ENCODE data around the gene BOLA3.
"Not testable (repeated sequence)": the region's sequence is repeated elsewhere in the genome, so short reads cannot be mapped to it uniquely, and the experiment has no call there.

Gene BOLA3

DNA sequence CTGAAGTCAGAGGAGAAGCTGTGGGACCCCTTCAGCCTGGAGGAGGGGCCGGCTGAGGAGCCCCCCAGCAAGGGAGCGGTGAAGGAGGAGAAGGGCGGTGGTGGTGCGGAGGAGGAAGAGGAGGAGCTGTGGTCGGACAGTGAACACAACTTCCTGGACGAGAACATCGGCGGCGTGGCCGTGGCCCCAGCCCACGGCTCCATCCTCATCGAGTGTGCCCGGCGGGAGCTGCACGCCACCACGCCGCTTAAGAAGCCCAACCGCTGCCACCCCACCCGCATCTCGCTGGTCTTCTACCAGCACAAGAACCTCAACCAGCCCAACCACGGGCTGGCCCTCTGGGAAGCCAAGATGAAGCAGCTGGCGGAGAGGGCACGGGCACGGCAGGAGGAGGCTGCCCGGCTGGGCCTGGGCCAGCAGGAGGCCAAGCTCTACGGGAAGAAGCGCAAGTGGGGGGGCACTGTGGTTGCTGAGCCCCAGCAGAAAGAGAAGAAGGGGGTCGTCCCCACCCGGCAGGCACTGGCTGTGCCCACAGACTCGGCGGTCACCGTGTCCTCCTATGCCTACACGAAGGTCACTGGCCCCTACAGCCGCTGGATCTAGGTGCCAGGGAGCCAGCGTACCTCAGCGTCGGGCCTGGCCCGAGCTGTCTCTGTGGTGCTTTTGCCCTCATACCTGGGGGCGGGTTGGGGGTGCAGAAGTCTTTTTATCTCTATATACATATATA is 46.0 kb downstream of the BOLA3 start:
- no peak for DNase-seq (ENCODE audit: low spot score)

- DNase-seq (ENCODE audit: low spot score), result no peak
These were observed 47.2 kb downstream of the BOLA3 start for GRCh38 chr2:74100254-74101216.

DNA sequence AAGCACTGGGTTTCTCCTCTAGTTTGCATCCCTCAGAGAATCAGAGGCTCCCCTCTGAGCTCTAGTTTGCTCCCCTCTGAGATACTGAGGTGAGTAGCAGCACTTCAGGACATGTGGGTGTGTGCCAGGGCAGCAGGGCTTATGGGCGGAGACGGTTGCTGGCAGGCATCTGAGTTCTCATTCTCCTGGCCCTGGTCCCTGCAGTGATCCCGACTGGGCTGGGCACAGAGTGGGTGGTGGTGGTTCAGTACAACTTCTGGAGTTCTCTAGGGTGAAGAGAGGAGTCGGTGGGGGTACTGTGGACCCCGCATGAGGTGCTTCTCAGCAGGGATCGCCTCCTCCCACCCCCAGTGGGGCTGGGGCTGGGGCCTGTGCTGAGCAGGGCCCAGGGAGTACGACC is 47.9 kb downstream of the BOLA3 start:
- no peak for DNase-seq (ENCODE audit: low spot score)

- DNase-seq (ENCODE audit: low spot score), result no peak
These were observed 48.4 kb downstream of the BOLA3 start for GRCh38 chr2:74099271-74099670.

- no peak for DNase-seq (ENCODE audit: low spot score)
These were observed 50.1 kb downstream of the BOLA3 start for GRCh38 chr2:74097574-74097973.

- no peak for DNase-seq (ENCODE audit: low spot score)
These were observed 51.7 kb downstream of the BOLA3 start for GRCh38 chr2:74096052-74096451.

- no peak for DNase-seq (ENCODE audit: low spot score)
These were observed 52.1 kb downstream of the BOLA3 start for GRCh38 chr2:74095632-74096031.

GRCh38 chr2:74094291-74094690 is 53.4 kb downstream of the BOLA3 start:
- no peak for DNase-seq (ENCODE audit: low spot score)

DNA sequence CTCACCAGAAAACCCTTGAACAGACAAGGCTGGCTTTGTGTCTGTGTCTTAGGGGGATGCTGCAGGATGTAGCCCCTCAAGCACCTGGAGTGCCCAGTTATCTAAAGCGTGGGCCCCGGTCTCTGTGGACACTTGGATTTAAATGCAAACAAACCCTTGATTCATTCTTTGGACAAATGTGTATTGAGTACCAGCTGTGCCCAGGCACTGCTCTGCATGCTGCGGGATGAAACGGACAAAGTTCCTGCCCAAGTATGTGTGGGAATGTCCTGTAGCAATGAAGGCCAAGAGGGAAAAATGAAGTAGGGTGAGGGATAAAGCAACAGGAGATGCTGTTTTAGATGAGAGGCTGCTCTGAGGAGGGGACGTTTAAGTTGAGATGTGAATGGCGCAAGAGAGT is 53.9 kb downstream of the BOLA3 start:
- no peak for DNase-seq (ENCODE audit: low spot score)

DNA sequence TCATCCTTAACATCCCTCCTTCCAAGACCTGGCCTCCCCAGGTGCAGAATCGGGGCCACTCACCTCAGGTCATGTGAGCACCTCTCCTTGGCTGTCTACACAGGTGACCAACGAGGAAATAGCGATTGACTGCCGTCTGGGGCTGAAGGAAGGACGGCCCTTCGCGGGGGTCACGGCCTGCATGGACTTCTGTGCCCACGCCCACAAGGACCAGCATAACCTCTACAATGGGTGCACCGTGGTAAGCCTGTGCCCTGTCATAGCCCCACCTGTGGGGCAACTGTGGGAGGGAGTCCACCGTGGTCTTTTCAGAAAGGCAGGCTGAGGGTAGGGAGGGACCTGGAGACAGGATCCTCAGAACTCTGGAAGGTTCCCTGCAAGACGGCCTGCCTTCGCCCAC is 54.3 kb downstream of the BOLA3 start:
- no peak for DNase-seq (ENCODE audit: low spot score)

GRCh38 chr2:74092275-74092674 is 55.4 kb downstream of the BOLA3 start:
- no peak for DNase-seq (ENCODE audit: low spot score)

DNA sequence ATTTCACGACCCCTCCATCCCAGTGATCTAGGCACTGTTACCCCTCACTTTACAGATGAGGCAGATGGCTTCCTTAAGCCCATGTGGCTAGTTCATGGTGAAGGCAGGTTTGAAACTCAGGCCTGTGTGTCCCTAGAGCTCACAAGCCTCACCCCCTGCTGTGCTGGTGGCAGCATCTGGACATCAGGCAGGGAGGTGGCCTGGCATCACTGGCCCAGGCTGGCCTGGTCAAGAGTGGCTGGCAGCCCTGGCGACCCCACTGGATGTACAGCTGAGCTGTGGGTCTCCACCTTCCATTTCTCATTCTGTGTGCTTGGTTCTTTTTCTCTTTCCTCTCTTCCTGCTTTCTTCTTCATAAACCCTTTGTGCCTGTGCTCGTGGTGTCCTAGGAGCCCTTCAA is 56.3 kb downstream of the BOLA3 start:
- no peak for DNase-seq (ENCODE audit: low spot score)

DNA sequence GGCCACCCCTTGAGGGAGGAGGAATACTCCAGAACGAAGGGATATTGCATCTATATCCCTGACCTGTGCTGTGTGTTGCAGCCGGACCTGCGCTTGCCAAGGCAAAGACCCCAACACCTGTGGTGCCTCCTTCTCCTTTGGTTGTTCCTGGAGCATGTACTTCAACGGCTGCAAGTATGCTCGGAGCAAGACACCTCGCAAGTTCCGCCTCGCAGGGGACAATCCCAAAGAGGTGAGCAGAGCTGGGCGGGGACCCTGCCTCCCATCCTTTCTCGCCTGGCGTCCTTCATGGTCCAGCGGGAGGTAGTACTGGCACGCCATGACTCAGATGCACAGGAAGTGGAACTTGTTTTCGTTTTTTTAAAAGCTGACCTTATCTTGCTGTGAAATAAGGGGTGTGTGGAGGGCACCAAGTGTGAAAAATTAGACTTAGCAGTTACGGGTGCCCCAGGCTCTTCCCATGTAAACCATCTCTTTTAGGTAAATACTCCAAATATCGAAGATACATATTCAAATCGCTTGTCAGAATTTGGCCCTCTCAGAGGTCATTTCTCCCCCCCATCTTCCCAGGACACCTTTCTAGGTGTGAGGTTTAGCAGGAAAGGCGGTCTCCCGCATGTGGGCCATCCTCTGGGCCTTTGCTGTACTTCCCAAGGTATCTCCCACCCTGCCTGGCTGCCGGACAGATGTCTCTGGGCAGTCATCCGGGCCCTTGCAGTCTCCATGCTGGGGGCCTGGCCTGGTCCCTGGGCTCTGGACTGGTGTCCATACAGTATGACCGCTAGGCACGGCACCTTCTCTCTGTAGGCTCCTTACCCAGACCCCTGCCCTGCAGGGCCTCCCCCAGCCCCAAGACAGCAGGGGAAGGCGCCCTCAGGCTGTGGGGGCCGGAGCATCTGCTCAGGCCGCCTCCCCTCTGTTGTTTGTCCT is 57.6 kb downstream of the BOLA3 start:
- no peak for DNase-seq (ENCODE audit: low spot score)

- not testable (repeated sequence) for DNase-seq (ENCODE audit: low spot score)
These were observed 59.0 kb downstream of the BOLA3 start for GRCh38 chr2:74088676-74089075.

DNA sequence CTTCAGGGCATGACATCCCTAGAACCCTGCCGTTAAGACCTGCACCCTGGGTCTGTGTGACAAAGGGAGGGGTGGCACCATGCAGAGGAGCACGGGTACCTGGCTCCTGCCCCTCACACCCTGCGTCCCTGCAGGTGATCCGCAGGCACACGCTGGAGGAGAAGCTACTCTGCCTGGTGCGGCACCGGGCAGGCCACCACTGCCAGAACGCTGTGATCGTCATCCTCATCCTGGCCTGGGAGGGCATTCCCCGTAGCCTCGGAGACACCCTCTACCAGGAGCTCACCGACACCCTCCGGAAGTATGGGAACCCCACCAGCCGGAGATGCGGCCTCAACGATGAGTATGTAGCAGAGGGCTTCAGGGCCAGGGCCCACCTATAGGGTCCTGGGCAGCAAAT is 60.0 kb downstream of the BOLA3 start:
- DNase-seq (ENCODE audit: low spot score), result no peak

DNA sequence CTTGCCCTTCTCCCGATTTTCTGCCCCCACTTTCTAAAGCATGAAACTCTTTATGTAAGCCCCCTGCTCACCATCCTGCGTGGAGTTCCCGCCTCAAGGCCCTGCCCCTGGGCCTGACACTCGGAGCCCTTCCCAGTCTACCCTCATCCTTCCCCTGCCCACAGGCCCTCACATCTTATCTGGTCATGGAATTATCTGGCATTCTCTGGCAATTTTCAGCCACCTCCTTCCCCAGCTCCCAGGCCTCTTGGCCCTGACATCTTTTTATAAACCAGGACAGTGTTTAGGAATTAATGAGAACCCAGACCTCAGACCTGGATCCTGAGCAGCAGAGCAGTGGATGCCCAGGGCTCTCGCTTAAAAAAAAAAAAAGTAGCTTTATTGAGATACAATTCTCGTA is 61.7 kb downstream of the BOLA3 start:
- no peak for DNase-seq (ENCODE audit: low spot score)

Data from COLO829 (cell line).